ENCODE results near the gene CXADR. TPM values are rescaled to one million over a fixed set of nuclear protein-coding genes. Genes with fewer than 3 reads are reported as not detected.
A peak's percentile ranks its signal among the peaks of the same experiment; 100 is the strongest.

The CXADR gene
- total RNA-seq, 1 experiment from 2014 or later: 119 TPM

- ChIA-PET CTCF (interaction anchor here (1.3 to 1.7 kb wide), 2 partner anchors 12 to 211 kb away, joined by 4 to 5 read pairs; no protein-coding TSS in a partner anchor), POLR2A (no interaction called here)
- H3K4me3 Mint-ChIP-seq: no peak overlapping the region
Measured at GRCh38 chr21:17597680-17598079, 84.8 kb downstream of the CXADR start.

GRCh38 chr21:17598437-17598836 lies 85.6 kb downstream of the CXADR start:
- Mint-ChIP-seq H3K27me3 (ENCODE audit: low read depth) (no peaks in the 10 kb centered on the region), H3K9me3 (peaks cover 5% of the 10 kb centered on the region), H3K4me1 (no peaks in the 10 kb centered on the region), H3K27ac (0 out of 2 replicates have a peak overlapping the region, but pooled peaks have one; percentile 7), H3K36me3 (peaks cover 77% of the 10 kb centered on the region), H3K4me3 (no peak overlapping the region)
- no peak for DNase-seq (ENCODE audit: low spot score)
- ChIA-PET POLR2A (no interaction called here), CTCF (interaction anchor here (1.3 to 1.7 kb wide), 2 partner anchors 13 to 212 kb away, joined by 4 to 5 read pairs; no protein-coding TSS in a partner anchor)
- TF ChIP-seq GABPB1 (CRISPR knock-in tag; IDR thresholded peaks at IDR 0.05): no peak
- TF ChIP-seq ZMAT4 (CRISPR knock-in tag; IDR thresholded peaks at IDR 0.05): no peak
- TF ChIP-seq ZBTB21 (CRISPR knock-in tag; IDR thresholded peaks at IDR 0.05; ENCODE audit: borderline replicate concordance): no peak
- no peak for TF ChIP-seq ZNF416 (CRISPR knock-in tag; IDR thresholded peaks at IDR 0.05)
- no peak for TF ChIP-seq JUN (CRISPR knock-in tag; IDR thresholded peaks at IDR 0.05)
- TF ChIP-seq AR (CRISPR knock-in tag; IDR thresholded peaks at IDR 0.05): no peak
- ATAC-seq: no peak

More at GRCh38 chr21:17597680-17598079, 84.8 kb downstream of the CXADR start:
- Mint-ChIP-seq H3K36me3 (peaks cover 76% of the 10 kb centered on the region), H3K27me3 (ENCODE audit: low read depth) (no peaks in the 10 kb centered on the region), H3K27ac (no peak overlapping the region), H3K9me3 (peaks cover 5% of the 10 kb centered on the region), H3K4me1 (no peaks in the 10 kb centered on the region)
- DNase-seq (ENCODE audit: low spot score) (no peak), ATAC-seq (no peak)
- TF ChIP-seq PREB (CRISPR knock-in tag; IDR thresholded peaks at IDR 0.05; ENCODE audit: borderline replicate concordance) (no peak), GABPB1 (CRISPR knock-in tag; IDR thresholded peaks at IDR 0.05) (no peak), TCF7 (CRISPR knock-in tag; IDR thresholded peaks at IDR 0.05; ENCODE audit: low read depth) (no peak), TEAD1 (CRISPR knock-in tag; IDR thresholded peaks at IDR 0.05) (no peak), CREM (CRISPR knock-in tag; IDR thresholded peaks at IDR 0.05) (no peak), JAZF1 (CRISPR knock-in tag; IDR thresholded peaks at IDR 0.05) (no peak), SP1 (CRISPR knock-in tag; conservative IDR thresholded peaks at IDR 0.05) (no peak), FOXK1 (CRISPR knock-in tag; IDR thresholded peaks at IDR 0.05) (no peak), ZBTB21 (CRISPR knock-in tag; IDR thresholded peaks at IDR 0.05; ENCODE audit: borderline replicate concordance) (no peak)

GRCh38 chr21:17602874-17603273 lies 90.0 kb downstream of the CXADR start:
- DNase-seq (ENCODE audit: low spot score) (no peak), ATAC-seq (no peak)
- TF ChIP-seq CREM (CRISPR knock-in tag; IDR thresholded peaks at IDR 0.05) (no peak), CBFB (CRISPR knock-in tag; IDR thresholded peaks at IDR 0.05; ENCODE audit: low read depth) (no peak), ZNF396 (CRISPR knock-in tag; IDR thresholded peaks at IDR 0.05; ENCODE audit: borderline replicate concordance) (no peak), NR1H2 (CRISPR knock-in tag; IDR thresholded peaks at IDR 0.05) (no peak), IRF2 (CRISPR knock-in tag; IDR thresholded peaks at IDR 0.05; ENCODE audit: borderline replicate concordance, low read depth) (no peak), SMAD3 (CRISPR knock-in tag; IDR thresholded peaks at IDR 0.05; ENCODE audit: borderline replicate concordance) (no peak), NR2C2 (CRISPR knock-in tag; IDR thresholded peaks at IDR 0.05) (no peak), ZNF281 (CRISPR knock-in tag; IDR thresholded peaks at IDR 0.05) (no peak), ATF2 (CRISPR knock-in tag; IDR thresholded peaks at IDR 0.05; ENCODE audit: borderline replicate concordance, low read depth) (no peak), USF2 (CRISPR knock-in tag; IDR thresholded peaks at IDR 0.05) (no peak), ZNF263 (CRISPR knock-in tag; IDR thresholded peaks at IDR 0.05; ENCODE audit: low read depth) (no peak), ZNF121 (CRISPR knock-in tag; IDR thresholded peaks at IDR 0.05) (no peak)
- H3K9me3 Mint-ChIP-seq: peaks cover 5% of the 10 kb centered on the region
- peaks cover 74% of the 10 kb centered on the region for H3K36me3 Mint-ChIP-seq
- H3K4me3 Mint-ChIP-seq: no peak overlapping the region
- ChIA-PET POLR2A (interaction anchor here (0.6 kb wide), 1 partner anchor 277 kb away, joined by 4 read pairs; no protein-coding TSS in a partner anchor), CTCF (interaction anchor here (0.8 kb wide), 1 partner anchor 17 kb away, joined by 3 read pairs; no protein-coding TSS in a partner anchor)
- no peak overlapping the region for H3K27ac Mint-ChIP-seq
- no peaks in the 10 kb centered on the region for H3K27me3 Mint-ChIP-seq (ENCODE audit: low read depth)
- H3K4me1 Mint-ChIP-seq: peaks cover 1% of the 10 kb centered on the region; the same call in 1 of the 2 replicates

All from WTC11 (cell line).